Activated CD8-positive, alpha-beta memory T cell treated with anti-CD3 and anti-CD28 coated beads for 24 hours (primary cell): ENCODE data around the gene PTPRE.

Experiments
- DNase-seq: peaks from one replicate; pipeline ENCODE4 v3.0.0-alpha.2; 2020

PTPRE gene

GRCh38 chr10:127932521-127933270, 25.8 kb downstream of the PTPRE start:
- no peak for DNase-seq

- no peak for DNase-seq
Measured at GRCh38 chr10:127933271-127933670, 26.4 kb downstream of the PTPRE start.

DNA sequence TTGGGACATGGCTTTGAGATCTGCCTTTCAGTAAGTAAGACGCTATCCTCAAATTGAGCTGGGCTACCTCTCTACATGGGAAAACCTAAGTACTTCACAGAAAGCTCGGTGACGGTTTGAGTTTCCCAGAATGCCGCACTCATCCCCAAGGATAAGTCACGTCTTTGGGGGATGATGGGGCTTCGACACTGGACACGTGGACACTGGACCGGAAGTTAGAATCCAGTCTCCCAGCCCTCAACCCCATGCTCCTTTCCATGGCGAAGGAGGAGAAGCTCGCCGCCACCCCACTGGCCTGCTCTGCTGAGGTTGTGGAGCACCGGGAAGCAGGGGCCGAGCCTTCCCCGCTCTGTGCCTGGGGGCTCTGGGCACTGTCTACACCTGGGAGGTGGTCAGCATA, 27.5 kb downstream of the PTPRE start:
- DNase-seq: no peak

GRCh38 chr10:127935071-127935561, 28.2 kb downstream of the PTPRE start:
- DNase-seq: no peak

DNA sequence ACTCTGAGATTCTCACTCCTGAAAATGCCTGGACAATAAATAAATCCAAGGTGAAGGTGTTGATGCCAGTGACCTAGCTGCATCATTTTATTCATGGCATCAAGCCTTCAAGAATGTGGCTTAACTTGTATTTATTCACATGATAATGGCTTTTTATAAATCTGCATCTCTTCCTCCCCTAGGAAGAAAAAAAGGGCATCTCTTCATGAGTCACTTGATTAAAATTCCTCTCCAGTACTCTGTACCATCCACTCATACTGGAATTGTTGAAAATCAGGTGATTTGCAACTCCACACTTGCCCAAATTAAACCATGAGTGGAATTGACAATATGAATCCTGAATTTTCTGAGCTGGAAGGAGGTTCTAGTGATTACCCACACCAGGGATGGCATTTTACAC, 30.2 kb downstream of the PTPRE start:
- DNase-seq: no peak

- DNase-seq: no peak
Measured at GRCh38 chr10:127937915-127938463, 31.1 kb downstream of the PTPRE start.

DNA sequence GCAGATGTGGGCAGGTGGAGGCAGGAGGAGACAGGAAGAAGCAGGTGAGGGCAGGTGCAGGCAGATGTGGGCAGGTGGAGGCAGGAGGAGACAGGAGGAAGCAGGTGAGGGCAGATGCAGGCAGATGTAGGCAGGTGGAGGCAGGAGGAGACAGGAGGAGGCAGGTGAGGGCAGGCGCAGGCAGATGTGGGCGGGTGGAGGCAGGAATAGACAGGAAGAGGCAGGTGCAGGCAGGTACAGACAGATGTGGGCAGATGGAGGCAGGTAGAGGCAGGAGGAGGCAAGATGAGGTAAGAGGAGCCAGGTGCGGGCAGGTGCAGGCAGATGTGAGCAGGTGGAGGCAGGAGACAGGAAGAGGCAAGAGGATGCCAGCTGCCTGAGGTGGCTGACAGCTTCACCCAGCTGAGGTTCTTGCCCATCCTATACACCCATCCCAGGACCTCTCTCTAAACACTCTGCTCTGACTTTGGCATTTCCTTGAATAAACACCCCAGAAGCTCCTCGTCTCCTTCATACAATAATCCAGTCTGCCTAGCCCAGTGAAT, 33.0 kb downstream of the PTPRE start:
- DNase-seq: no peak

GRCh38 chr10:127940866-127941640, 34.1 kb downstream of the PTPRE start:
- DNase-seq: no peak

- no peak for DNase-seq
Measured at GRCh38 chr10:127942811-127943210, 35.9 kb downstream of the PTPRE start.

GRCh38 chr10:127943336-127943910, 36.5 kb downstream of the PTPRE start:
- DNase-seq: no peak

DNA sequence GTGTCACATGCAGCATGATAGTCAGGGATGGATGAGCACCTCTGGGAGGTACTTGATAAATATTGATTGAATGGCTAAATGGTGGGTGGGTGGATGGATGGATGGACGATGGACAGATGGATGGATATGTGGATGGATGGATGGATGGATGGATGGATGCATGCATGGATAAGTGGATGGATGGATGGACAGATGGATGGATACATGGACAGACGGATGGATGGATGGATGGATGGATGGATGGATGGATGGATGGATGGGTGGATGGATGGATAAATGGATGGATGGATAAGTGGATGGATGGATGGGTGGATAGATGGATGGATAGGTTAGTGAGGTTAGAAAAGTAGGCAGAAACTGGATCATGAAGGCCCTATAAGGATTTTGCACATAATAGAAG, 37.4 kb downstream of the PTPRE start:
- no peak for DNase-seq

GRCh38 chr10:127945341-127945758, 38.4 kb downstream of the PTPRE start:
- DNase-seq: no peak

DNA sequence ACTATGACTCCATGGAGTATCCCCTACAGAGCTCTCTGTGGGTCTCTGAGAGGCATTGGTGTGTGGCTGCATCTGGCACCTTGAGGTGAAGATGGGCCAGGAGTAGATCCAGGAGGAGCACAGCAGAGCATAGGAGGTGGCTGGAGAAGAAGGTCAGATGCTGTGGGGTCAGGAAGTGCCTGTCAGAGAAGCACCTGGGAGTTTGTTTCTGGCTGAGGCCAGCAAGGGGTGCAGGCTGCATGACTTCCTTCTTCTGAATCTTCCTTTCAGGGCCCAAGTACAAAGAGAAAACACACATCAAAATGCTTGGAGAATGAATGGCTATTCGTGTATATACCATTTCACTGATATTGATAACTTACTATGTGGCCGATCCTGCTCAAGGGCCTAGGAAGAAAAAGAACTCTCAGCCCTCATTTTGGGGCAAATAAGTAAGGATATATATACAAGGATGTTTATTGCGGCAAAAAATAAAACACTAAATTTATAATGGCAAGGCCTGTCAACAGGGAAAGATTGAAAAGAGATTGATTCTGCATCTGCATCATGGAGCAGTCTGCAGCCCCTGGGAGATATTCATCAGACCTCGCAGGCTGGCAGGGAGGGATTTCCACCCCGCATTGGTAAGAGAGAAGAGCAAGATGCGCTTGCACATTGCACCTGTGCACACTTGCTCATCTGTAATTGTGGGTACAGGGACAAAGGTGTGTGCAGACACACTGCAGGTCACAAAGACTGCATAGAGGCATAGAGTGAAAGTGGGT, 39.2 kb downstream of the PTPRE start:
- DNase-seq: no peak

GRCh38 chr10:127947211-127947610, 40.3 kb downstream of the PTPRE start:
- DNase-seq: no peak

DNA sequence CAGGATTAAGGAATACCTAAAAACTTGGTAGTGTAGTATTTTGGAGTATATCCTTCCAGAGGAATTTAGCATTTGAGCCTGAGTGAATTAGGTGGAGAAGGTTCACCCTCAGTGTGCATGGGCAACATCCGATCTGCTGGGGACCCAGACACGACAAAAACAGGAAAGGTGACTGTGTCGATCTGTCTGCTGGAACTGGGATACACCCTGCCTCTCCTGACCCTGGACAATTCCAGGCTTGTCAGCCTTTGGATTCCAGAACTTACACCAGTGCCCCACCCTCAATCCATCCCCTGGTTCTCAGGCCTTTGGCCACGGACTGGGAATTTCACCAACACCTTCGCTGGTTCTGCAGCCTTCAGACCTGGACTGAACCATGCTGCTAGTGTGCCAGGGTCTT, 41.9 kb downstream of the PTPRE start:
- DNase-seq: no peak

GRCh38 chr10:127949831-127950230, 42.9 kb downstream of the PTPRE start:
- no peak for DNase-seq

GRCh38 chr10:127951861-127952574, 45.1 kb downstream of the PTPRE start:
- no peak for DNase-seq

- DNase-seq: no peak
Measured at GRCh38 chr10:127952575-127952869, 45.6 kb downstream of the PTPRE start.

- no peak for DNase-seq
Measured at GRCh38 chr10:127952918-127953317, 46.0 kb downstream of the PTPRE start.

DNA sequence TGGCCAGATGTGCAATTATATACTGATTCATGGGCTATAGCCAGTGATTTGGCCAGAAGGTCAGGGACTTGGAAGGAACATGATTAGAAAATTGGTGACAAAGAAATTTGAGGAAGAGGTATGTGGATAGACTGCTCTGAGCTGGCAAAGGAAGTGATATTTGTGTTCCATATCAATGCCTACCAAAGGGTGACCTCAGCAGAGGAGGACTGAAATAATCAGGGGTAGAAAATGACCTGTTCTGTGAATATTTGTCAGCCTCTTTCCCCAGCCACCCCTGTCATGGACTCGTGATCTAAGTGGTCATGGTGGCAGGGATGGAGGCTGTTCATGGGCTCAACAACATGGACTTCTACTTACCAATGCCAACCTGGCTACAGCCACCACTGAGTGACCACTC, 47.0 kb downstream of the PTPRE start:
- DNase-seq: no peak

- DNase-seq: no peak
Measured at GRCh38 chr10:127959428-127959827, 52.5 kb downstream of the PTPRE start.

DNA sequence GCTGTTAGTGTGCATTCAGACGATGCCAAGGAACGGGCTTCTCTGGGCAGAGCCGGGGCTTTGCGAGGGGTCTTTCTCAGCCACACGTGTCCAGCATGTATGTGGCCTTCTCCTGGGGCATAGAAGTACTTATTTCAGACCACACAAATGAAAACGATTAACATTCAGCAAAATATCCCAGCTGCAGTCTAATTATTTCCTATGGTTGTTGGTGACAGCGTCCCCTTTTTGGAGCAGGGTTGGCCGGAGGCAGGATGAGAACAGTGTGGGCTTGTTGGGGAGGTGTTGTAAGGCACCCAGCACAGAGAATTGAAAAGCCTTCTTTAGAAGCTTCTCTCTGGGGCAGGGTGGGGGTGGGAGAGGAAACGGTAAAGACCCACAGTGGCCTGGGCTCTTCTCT, 54.2 kb downstream of the PTPRE start:
- no peak for DNase-seq
